Activated CD4-positive, alpha-beta T cell treated with anti-CD3 and anti-CD28 coated beads for 4 hours (primary cell): Measurements from ENCODE around the gene FAM81B.

Source experiments
- DNase-seq, 2 donors: peaks; one replicate each; pipeline ENCODE4 v3.0.0-alpha.2; 2020

The FAM81B gene

GRCh38 chr5:95403996-95404395, 12.8 kb downstream of the FAM81B start:
- no peak for DNase-seq

DNA sequence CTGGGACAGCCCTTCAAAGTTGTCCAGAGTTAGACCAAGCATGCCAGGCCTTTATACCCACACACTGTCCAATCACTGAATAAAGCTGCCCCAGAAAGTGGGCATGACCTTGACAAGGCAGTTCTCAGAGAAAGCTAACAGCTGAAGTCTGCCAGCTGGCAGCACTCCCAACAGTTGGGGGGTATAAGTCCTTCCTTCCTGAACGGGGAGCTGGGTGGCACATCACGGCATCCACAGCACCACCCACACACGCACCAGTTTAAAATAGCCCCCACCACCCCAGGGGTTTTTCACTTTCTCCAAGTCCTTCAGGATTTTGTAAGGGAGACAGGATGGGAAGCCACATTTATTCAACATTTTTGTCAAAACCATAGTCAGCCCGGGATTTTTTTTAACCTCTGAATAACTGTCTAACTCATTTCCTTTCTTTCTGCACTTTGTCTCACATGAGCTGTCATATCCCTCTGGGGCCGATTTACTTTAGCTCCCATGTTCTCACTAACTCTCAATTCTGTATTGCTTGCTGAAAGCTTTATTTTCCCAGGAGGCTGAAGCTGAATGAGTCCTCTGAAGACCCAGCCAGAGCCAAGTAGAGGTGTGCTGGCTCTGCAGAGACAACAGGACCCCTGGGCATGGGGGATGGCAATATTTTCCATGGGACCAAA, 15.4 kb downstream of the FAM81B start:
- no peak for DNase-seq

DNA sequence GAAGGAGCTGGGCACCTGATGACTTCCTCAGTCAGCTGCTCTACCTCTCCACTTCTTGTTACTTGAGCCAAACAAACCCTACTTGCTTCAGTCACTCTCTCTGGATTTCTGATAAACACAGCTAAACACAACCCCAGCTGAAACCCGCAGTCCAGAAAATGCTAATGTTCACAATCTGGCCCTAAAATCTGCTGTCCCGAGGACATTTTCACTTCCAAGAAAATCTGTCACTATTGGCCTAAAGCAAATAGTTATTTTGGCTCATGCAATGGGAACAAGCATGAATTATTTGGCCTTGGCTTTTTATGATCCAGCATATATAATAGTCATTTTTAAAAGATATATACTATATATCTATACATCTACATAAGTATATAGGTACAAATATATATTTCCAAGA, 19.1 kb downstream of the FAM81B start:
- DNase-seq: no peak

- DNase-seq: no peak
These were observed 20.3 kb downstream of the FAM81B start for GRCh38 chr5:95411474-95411873.

DNA sequence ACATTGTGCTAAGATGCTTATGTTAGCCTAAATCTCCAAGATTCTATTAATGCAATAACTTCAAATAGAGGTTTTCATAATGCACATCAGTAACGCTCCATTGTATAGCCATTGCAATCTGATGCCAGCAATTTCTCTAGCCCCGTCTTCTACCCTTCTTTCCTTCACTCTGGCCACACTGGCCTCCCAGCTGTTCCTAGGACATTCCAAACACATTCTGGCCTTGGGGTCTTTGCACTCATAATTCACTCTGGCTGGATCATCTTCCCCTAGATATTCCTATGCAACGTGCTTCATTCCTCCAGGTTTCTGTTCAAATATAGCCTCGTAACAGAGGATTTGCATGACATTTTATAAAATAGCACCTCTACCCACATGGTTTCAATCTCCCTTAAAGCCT, 23.3 kb downstream of the FAM81B start:
- DNase-seq: no peak

DNA sequence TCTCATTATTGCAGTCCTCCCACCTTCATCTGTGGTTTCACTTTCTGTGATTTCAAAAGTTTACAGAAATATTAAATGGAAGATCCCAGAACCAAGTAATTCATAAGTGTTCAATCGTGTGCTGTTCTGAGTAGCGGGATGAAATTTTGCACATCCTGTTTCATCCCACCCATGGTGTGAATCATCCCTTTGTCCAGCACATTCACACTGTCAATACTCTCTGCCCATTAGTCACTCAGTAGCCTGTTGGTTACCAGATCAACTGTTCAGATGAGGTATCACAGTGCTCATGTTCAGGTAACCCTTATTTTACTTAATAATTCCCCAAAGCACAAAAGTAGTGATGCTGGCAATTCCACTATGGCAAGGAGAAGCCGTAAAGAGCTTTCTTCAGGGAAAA, 26.8 kb downstream of the FAM81B start:
- DNase-seq: no peak

DNA sequence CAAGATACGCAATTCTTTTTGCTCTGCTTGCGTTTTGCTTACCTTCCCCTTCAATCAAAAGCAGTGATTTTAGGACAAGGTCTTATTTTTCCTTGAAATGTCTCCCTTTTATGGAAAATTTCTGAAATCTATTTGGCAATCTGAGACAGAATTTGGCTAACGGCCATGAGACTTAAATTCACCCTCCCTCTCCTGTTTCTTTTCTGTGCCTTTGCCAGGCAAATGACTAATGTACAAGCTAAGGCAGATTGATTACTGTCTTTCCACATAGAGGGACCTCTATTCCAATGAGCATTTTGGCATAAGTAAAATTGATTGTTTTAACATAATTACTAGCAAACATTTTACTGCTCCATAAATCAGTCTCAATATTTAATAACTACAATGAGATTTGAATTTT, 31.7 kb downstream of the FAM81B start:
- DNase-seq: no peak

DNA sequence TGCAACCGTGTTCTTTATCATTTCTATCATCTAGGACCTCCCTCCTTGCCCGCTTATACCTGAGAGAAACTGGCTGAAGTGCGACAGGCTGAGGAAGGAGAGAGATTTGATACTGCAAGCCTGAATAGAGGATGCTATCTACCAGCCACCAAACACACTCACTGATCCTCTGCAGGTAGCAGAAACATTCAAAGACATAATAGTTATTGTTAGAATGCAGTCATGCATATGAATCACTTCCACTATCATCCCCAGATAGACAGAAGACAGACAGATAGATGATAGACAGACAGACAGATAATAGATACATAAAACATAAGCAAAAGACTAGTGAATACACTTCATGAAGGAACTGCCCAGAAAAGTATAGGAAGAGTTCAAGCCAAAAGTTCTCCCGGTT, 32.9 kb downstream of the FAM81B start:
- DNase-seq: no peak

DNA sequence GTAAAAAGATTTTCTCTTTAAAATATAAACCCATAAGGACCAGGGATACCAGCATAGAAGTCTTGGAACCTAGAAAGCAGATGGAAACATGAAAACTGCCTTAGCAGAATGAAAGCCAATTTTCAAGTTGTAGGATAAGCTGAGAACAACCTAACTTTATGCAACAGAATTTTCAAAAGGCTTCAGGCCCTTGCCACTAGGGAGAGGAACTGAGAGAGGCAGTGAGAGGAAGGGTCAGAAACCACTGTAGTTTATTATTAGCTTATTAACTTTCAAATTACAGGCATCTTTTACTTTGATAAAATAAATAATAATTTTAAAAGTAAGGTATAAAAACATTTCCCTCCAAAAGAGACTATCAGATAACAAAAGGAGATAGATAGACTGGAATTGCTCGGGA, 33.4 kb downstream of the FAM81B start:
- DNase-seq: no peak

- no peak for DNase-seq
These were observed 35.1 kb downstream of the FAM81B start for GRCh38 chr5:95426227-95426626.

GRCh38 chr5:95432779-95433178, 41.6 kb downstream of the FAM81B start:
- no peak for DNase-seq

DNA sequence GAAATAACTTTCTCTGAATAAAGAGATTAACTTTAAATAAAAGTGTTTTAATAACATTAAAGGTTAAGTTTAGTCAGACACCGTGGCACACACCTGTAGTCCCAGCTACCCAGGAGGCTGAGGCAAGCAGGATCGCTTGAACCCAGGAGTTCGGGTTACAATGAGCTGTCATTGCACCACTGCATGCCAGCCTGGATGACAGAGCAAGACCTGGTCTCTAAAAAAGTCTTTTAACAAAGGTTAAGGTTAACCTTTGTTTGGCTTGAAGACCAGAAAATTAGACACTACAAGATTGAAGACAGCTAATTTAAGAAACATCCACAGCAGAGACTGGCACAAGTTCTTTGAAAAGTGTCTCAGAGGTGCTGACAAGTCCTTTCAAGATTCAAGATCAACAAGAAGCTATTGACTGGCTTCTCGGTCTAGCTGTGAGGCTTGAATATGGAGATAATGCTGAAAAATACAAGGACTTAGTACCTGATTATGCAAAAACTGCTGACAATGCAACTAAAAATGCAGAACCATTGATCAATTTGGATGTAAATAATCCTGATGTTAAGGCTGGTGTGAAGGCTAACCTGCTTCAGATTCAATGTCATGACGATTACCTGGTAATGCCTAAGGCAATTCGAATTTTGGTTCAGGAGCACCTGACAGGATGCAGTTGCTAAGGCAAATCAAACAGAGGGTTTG, 48.8 kb downstream of the FAM81B start:
- no peak for DNase-seq

DNA sequence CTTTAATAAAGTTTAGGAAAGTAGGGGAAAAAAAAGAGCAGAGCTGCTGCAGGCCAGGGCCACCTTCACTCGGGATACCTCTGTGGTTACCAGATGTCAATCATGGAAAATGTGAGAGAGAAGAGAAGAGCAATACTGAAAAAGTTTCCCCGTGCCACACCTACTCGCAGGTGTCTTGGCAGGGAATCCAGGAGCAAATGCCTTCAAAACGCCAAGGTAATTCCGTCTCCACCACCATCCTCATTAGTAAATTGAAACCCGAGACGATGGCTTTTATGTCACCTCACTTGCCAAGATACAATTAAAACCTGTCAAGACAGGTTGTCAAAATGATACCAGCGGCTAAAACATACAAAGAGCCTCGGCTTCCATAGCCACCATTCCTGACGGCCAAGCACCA, 49.7 kb downstream of the FAM81B start:
- no peak for DNase-seq

GRCh38 chr5:95441636-95442035, 50.5 kb downstream of the FAM81B start:
- DNase-seq: no peak

GRCh38 chr5:95445442-95445841, 54.3 kb downstream of the FAM81B start:
- DNase-seq: no peak

DNA sequence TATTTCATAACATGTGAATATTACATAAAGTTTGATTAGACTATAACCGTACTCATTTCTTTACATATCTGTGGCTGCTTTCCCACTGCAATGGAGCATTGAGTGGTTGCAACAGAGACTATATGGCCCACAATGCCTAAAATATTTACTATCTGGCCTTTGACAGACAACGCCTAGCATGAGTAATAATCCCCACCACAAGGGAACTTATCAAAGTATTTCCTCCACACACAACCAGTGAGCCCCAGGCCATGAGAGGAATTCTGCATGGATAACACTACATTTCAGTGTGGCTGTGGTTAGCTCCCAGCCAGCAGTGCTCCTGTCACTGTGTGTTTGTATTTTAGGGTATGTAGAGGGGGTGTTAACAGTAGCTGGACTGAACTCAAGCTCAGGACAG, 54.8 kb downstream of the FAM81B start:
- DNase-seq: no peak

GRCh38 chr5:95446560-95447221, 55.5 kb downstream of the FAM81B start:
- DNase-seq: no peak

DNA sequence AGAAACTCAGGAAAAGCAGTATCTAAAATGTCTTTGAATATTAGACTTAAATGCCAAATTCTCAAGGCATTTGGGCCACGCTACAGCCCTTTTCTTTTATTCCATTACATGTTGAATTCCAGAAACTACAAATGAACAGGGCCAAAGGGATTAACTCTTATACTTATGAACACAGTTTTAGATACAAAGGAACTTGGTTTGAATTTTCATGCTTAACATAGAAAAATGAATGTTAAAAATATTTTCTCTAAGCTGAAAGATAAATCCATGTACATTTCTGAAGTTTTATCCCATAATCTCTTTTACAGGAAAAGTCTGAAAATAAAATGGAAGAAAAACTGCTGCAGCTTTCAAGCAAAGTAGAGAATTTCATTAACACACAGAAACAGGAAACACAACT, 56.8 kb downstream of the FAM81B start:
- DNase-seq: no peak

DNA sequence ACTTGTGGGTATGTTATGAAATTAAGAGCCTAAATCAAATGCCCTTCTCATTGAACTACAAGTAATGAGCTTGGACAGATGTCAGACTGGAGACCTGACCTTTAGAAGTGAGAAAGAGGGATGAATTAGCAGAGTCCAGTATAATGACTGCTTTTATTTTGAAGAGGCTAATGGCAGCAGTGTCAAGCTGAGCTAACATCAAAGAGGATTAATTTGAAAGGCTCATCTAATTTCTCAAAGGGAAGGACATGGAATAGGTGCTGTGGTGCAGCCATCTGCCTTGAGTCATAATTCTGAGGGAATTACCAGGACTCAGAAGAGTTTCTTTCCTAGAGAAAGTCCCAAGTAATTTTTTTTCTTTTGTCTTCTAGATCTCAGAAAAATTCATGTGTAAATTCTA, 57.6 kb downstream of the FAM81B start:
- no peak for DNase-seq

- no peak for DNase-seq
These were observed 58.3 kb downstream of the FAM81B start for GRCh38 chr5:95449460-95449859.

DNA sequence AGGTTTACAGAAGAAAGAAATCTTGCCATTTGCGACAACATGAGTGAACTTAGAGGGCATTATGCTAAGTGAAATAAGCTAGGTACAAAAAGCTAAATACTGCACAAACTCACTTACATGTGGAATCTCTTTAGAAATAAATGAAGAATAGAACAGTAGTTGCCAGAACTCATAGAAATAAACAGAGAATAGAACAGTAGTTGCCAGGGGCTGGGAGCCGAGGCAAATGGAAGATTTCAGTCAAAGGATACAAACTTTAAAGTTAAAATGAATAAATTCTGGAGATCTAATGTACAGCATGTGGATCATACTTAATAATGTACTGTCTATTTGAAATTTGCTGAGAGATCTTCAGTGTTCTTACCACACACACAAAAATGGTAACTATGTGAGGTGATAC, 63.4 kb downstream of the FAM81B start:
- no peak for DNase-seq

DNA sequence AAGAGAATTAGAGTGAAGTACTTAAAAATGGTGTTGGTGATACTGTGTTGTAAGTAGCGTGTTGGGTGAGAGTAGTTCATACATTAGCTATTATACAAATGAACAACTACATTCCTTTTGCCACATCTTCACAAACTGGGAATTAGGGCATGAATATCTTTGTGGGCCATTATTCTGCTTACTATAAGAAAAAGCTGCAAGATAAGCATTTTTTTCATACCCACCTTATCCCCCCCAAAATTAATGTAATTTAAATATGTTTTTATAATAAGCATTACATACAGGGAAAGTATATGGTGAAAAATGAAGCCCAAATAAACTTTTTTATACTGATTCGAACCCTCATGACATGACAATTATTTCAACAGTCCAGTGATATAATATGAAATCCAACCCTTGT, 69.5 kb downstream of the FAM81B start:
- no peak for DNase-seq

DNA sequence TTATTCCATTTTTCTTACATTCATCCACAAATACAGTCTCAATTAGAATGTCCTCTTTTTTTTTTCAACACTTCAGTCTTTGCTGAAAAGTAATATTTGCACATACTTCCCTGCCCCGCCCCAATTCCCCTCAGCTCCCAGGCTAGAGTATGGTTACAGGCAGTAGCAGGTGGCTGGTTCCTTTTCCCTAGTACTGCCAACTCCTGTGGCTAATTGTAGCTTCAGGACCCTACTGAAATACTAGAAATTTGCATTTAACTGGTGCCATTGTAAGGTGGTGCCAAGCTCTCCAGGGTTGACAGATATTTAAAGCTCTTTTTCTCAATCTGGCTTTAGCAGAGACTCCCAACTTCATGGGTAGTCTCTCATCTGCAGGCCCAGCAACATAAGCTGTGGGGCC, 80.3 kb downstream of the FAM81B start:
- no peak for DNase-seq

DNA sequence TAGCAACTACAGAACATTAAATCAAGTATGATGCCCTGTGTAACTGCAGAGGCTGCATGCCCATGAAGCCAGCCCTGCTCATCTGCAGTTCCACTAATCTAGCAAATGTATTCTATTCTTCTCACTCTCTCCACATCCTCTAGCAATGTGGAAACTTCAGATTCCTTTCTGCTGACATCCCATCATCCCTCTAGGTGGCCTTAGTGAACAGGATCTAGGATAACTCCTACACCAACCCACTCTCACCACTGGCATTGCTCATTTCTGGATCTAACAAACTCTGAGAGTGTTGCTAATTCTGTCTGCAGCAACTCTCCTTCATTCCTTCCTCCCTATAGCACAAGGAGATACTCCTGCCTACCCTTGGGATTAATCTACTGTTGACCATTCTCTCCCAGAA, 80.8 kb downstream of the FAM81B start:
- DNase-seq: no peak

DNA sequence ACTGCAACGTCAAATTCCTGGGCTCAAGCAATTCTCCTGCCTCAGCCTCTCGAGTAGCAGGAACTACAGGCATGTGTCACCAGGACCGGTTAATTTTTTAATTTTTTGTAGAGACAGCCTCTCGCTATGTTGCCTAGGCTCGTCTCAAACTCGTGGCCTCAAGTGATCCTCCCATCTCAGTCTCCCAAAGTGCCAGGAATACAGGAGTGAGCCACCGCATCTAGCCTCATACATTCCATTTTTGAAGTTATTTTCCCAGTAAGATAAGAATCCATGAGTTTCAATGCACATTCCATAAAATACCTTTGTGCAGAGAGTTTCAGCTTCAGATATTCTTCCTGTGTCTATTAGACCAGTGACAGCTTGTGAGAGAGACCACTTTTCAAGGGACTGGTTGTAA, 93.3 kb downstream of the FAM81B start:
- DNase-seq: no peak
